Heart right ventricle (tissue), 16 donors: ENCODE measurements around the gene LDAF1. TPM values are rescaled to one million over a fixed set of nuclear protein-coding genes. Genes with fewer than 3 reads are reported as not detected.

Source experiments
- ATAC-seq, 8 donors: fragments of 200-7000 bp; cut with Tn5 transposase; one replicate each; pipeline ENCODE4 v1.9.1; 2020; ENCODE audit warnings: mild to moderate bottlenecking in 8 of 8, moderate library complexity in 8 of 8, moderate number of reproducible peaks in 1 of 8
- DNase-seq, 2 donors: peaks; one replicate each; pipeline ENCODE4 v3.0.0-alpha.2; 2020
- H3K27ac ChIP-seq, 10 donors: fragments of 200-600 bp; sonication (generic) in 2 of 10; one replicate each; pipeline versions ENCODE4 v1.5.0 to v1.8.0; 2020 to 2022; ENCODE audit warnings: mild to moderate bottlenecking in 3 of 10
- H3K27me3 ChIP-seq, 7 donors: fragments of 200-600 bp; one replicate each; pipeline ENCODE4 v1.8.0; 2021 to 2022; ENCODE audit warnings: mild to moderate bottlenecking in 2 of 7
- H3K36me3 ChIP-seq, 9 donors: fragments of 200-600 bp; sonication (generic) in 1 of 9; one replicate each; pipeline versions ENCODE4 v1.5.0 to v1.8.0; 2020 to 2022; ENCODE audit warnings: mild to moderate bottlenecking in 2 of 9
- H3K4me1 ChIP-seq, 9 donors: fragments of 200-600 bp; sonication (generic) in 1 of 9; one replicate each; pipeline versions ENCODE4 v1.5.0 to v1.8.0; 2020 to 2022; ENCODE audit warnings: mild to moderate bottlenecking in 4 of 9
- H3K4me3 ChIP-seq, 10 donors: fragments of 200-600 bp; sonication (generic) in 2 of 10; one replicate each; pipeline versions ENCODE4 v1.5.0 to v1.8.0; 2020 to 2022; ENCODE audit warnings: mild to moderate bottlenecking in 7 of 10, moderate library complexity in 2 of 10
- H3K9me3 ChIP-seq, 11 donors: fragments of 200-600 bp in 10 of 11; sonication (generic) in 2 of 11; one replicate each; pipeline versions ENCODE4 v1.5.0 to v1.8.0; 2013 to 2022; ENCODE audit warnings: mild to moderate bottlenecking in 2 of 11, control low read depth in 1 of 11, moderate library complexity in 1 of 11
- WGBS, 2 donors: extraction: QIAGEN DNeasy Blood & Tissue Kit; methylation state at CpG; one replicate each; pipeline ENCODE4 v1.1.7; 2013; ENCODE audit warnings: inconsistent platforms in 1 of 2; 5-methylcytosine and 5-hydroxymethylcytosine counted together
- intact Hi-C, 10 donors: fragments of 100-400 bp; cut with DNase I; formaldehyde crosslinking; loops; one replicate each; pipeline versions ENCODE4 v1.11.1 to v1.14.2; 2022
- polyA plus RNA-seq, 2 donors: library from polyadenylated mRNA; stranded (reverse); fragments of 200-250 nt; gene quantifications; one replicate each; pipeline ENCODE4 v1.2.3, GENCODE V29; 2013
- total RNA-seq, 10 donors: library from RNA; stranded (reverse); fragmentation: NEBNext Ultra II Directional in 3 of 10; extraction: Animal tissue kit (Norgen Biotek cat#: 25700) in 3 of 10; gene quantifications; one replicate each; pipeline versions ENCODE4 v1.2.1 to v1.2.4, GENCODE V29; 2021 to 2023
- TF ChIP-seq, protein P1 (sequence below), 9 donors: fragments of 200-600 bp; sonication (generic) in 2 of 9; IDR thresholded peaks; one replicate each; pipeline versions ENCODE4 v1.5.0 to v1.8.0; 2021 to 2022; ENCODE audit warnings: antibody characterized with exemption in 9 of 9, mild to moderate bottlenecking in 5 of 9, moderate library complexity in 1 of 9
- donor health status: Arrhythmogenic right ventricular cardiomyopathy.
- donor health status: ischemic (EF 13 %, LVEDD 7.1; RV severe dilation, severe dysfunction).
- donor health status: healthy with polysubstance abuse.
- donor health status: DM: no; HTN: yes; CAD: no.
- donor health status: DM: no; HTN: no; CAD: no.
- donor health status: ischemic (EF 25% LVEDD 6.9; RV normal size, moderate dysfunction).
- donor health status: ischemic (EF 25% LVEDD 5.7; RV mildly dilated, moderate dysfunction).
- donor health status: healthy.
- donor health status: DM: yes; HTN: yes; CAD: no.
- donor health status: Ischemic cardiomyopathy.
- donor health status: ischemic (EF 35%, LVEDD 5.7; RV mildly dilated, moderate dysfunction).
- donor health status: nonischemic (EF 11% LVEDD 7.7; RV severe dilation, severe dysfunction).
- donor health status: DM: yes; HTN: yes; CAD: no.
- donor health status: PGD.
- donor health status: ischemic (EF 29% LVEDD 5.4; RV normal size, mild dysfunction).
- donor health status: nonischemic (EF 23%, LVEDD 6.1; RV moderate dilation, normal function).

The LDAF1 gene
- total and polyA plus RNA-seq, 12 donors, result 21.0 to 182 (median 139) TPM

DNA sequence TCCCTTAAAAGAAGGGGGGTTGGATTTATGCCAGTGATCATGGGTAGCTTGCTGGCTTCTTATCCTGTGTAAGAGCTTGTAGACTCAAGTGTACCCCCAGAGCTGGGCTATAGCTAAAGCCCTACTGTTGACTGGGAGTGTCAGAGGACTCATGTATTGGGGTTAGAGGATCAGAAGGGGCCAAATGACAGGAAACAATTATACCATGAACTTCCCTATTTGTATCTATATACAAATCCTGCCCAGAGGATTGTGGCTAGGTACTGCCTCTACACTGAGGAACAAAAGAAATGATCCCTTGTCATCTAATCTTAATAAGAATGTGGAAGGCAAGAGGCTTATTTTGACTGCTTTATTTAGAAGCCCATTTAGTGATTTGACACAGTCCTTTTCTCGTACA is 38.6 kb downstream of the LDAF1 start:
- Histone ChIP-seq H3K4me1 (no peaks in the 10 kb centered on the region), H3K4me3 (no peak overlapping the region), H3K36me3 (no peaks in the 10 kb centered on the region), H3K27me3 (peaks cover 0 to 42% (median 16%) of the 10 kb centered on the region in 7 donors), H3K9me3 (no peaks in the 10 kb centered on the region), H3K27ac (no peak overlapping the region)
- DNase-seq (no peak), ATAC-seq (no peak)
- intact Hi-C loops, result no loop called here
- TF ChIP-seq, protein P1, sequence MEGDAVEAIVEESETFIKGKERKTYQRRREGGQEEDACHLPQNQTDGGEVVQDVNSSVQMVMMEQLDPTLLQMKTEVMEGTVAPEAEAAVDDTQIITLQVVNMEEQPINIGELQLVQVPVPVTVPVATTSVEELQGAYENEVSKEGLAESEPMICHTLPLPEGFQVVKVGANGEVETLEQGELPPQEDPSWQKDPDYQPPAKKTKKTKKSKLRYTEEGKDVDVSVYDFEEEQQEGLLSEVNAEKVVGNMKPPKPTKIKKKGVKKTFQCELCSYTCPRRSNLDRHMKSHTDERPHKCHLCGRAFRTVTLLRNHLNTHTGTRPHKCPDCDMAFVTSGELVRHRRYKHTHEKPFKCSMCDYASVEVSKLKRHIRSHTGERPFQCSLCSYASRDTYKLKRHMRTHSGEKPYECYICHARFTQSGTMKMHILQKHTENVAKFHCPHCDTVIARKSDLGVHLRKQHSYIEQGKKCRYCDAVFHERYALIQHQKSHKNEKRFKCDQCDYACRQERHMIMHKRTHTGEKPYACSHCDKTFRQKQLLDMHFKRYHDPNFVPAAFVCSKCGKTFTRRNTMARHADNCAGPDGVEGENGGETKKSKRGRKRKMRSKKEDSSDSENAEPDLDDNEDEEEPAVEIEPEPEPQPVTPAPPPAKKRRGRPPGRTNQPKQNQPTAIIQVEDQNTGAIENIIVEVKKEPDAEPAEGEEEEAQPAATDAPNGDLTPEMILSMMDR (IDR thresholded peaks at IDR 0.05), result no peak
- WGBS, 2 donors, result 80 to 84% methylated on average over 1 of the region's 1 CpG

DNA sequence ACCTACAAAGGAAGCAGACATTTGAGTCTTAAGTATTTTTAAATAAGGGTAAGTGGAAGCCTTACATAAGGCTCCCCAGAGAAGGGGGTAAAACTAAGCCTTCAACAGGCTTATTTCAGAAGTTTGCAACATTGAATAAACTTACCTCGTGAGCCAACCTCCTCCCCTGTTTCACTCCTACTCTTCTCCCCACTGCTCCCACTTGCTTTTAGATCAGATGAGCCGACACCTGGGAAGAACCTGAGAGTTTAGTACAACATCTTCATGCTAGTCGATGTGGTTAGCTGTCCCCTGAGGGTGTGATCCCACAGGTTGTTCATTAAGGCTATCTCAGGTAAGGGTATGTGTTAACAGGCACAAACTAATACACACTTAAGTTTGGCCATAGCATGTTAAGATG is 39.1 kb downstream of the LDAF1 start:
- WGBS, 2 donors, result 72 to 81% methylated on average over 3 of the region's 3 CpGs
- TF ChIP-seq, protein P1 (IDR thresholded peaks at IDR 0.05), result no peak
- intact Hi-C loops, result no loop called here
- ATAC-seq (no peak), DNase-seq (no peak)
- Histone ChIP-seq H3K4me3 (no peak overlapping the region), H3K27me3 (peaks cover 0 to 42% (median 16%) of the 10 kb centered on the region in 7 donors), H3K4me1 (no peaks in the 10 kb centered on the region), H3K9me3 (no peaks in the 10 kb centered on the region), H3K27ac (no peak overlapping the region), H3K36me3 (no peaks in the 10 kb centered on the region)

DNA sequence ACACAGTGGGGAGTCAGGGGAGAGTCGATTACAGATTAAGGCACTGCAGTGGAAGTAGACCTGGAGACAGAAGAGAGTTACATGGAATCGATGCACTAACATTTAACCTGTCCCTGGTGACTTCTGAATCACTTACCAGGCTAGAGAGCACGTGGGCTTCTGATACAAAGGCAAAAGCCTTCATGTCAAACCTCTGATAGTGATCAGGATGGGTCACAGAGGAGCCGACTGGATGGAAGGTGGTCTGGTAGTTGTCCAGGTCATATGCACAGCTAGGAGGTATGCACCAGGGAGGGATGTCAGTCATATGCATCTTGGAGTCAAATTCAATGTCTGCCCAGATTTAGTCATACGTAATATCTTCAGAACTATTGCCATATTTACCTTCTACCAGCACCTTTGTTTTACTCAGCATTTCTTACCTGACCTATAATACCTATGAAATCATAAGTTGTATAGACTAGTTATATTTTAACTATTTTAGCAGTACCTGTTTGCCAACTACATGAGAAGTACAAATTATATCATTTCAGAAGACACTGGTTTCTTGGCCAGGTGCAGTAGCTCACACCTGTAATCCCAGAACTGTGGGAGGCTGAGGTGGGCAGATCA is 41.2 kb downstream of the LDAF1 start:
- H3K27me3 ChIP-seq, result peaks cover 0 to 42% (median 16%) of the 10 kb centered on the region in 7 donors
- TF ChIP-seq, protein P1 (IDR thresholded peaks at IDR 0.05), result no peak
- intact Hi-C loops, result no loop called here
- 57 to 61% methylated on average over 5 of the region's 5 CpGs for WGBS, 2 donors
- DNase-seq (no peak), ATAC-seq (no peak)
- no peak overlapping the region for H3K27ac ChIP-seq
- no peak overlapping the region for H3K4me3 ChIP-seq
- no peaks in the 10 kb centered on the region for H3K36me3 ChIP-seq
- H3K9me3 ChIP-seq, result no peaks in the 10 kb centered on the region
- H3K4me1 ChIP-seq, result no peaks in the 10 kb centered on the region

DNA sequence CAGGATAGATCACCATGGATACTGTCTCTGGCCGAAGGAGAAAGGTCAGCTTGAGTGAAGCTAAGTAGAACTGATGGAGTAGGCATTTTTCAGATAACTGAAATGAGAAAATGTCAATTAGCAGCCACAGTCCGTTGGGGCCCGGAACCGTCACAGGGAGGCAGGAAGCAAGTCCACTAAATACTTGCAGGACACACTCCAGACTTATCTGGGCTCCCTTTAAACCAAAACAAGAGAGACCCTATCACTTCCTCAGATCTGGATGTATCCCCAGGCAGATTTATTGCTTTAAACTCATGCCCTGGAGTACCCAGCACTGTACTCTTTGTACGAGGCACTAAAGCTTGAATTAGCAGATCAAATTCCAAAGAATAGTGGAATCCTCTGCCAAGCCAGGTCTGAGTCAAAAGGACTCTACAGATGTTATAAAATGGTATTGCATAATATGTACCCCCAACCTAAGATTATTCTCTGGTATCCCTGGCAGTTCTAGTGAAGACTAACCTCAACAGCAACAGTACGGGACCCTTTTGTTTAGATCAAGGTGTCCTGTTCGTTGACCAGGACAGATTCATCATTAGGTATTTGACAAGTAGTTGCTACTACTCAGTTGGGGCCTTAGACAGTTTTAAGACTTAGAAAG is 44.8 kb downstream of the LDAF1 start:
- ATAC-seq (no peak), DNase-seq (no peak)
- H3K27me3 ChIP-seq, result peaks cover 0 to 33% (median 16%) of the 10 kb centered on the region in 7 donors
- no peaks in the 10 kb centered on the region for H3K9me3 ChIP-seq
- H3K36me3 ChIP-seq, result no peaks in the 10 kb centered on the region
- H3K4me1 ChIP-seq, result no peaks in the 10 kb centered on the region
- intact Hi-C loops, result no loop called here
- no peak overlapping the region for H3K4me3 ChIP-seq
- 54 to 63% methylated on average over 7 of the region's 7 CpGs for WGBS, 2 donors
- no peak overlapping the region for H3K27ac ChIP-seq
- TF ChIP-seq, protein P1 (IDR thresholded peaks at IDR 0.05), result no peak
